Gastroesophageal sphincter (tissue), 3 donors: ENCODE results near the gene SLC22A15.

ENCODE experiments used
- EP300 ChIP-seq: sonication (generic); formaldehyde crosslinking; IDR thresholded peaks from one replicate; pipeline ENCODE4 v1.6.1; 2017; ENCODE audit warnings: antibody characterized with exemption, mild to moderate bottlenecking
- POLR2A ChIP-seq, 2 donors: fragments of 450-650 bp; IDR thresholded peaks; one replicate each; pipeline ENCODE4 v1.6.1; 2017; ENCODE audit warnings: antibody characterized with exemption in 2 of 2, mild to moderate bottlenecking in 2 of 2, moderate library complexity in 1 of 2
- TF ChIP-seq, protein P1 (sequence below), 4 experiments: fragments of 200-600 bp in 2 of 4; fragments of 450-650 bp in 2 of 4; sonication (generic) in 1 of 4; IDR thresholded peaks; one replicate each; pipeline ENCODE4 v1.5.1; 2017 to 2019; ENCODE audit warnings: antibody characterized with exemption in 4 of 4, mild to moderate bottlenecking in 2 of 4, moderate library complexity in 2 of 4

DNA sequence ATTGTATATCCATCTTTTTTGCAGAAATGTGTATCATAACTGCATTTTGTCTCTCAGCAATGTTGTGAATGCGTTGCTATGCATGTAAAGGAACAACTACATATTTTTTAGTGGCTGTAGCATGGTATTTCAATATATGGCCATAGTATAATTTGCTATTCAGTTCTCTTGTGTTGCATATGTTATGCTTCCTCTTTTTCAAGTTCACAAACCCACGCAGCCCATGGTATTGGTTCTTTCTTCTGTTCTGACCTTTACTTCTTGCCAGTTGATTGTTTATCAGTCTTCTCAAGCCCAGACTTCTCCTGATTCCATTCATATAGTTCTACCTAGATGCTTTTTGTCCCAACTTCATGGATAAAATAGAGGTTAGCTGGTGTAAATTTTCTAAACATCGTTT lies 6.1 kb downstream of the SLC22A15 start:
- TF ChIP-seq, protein P1, sequence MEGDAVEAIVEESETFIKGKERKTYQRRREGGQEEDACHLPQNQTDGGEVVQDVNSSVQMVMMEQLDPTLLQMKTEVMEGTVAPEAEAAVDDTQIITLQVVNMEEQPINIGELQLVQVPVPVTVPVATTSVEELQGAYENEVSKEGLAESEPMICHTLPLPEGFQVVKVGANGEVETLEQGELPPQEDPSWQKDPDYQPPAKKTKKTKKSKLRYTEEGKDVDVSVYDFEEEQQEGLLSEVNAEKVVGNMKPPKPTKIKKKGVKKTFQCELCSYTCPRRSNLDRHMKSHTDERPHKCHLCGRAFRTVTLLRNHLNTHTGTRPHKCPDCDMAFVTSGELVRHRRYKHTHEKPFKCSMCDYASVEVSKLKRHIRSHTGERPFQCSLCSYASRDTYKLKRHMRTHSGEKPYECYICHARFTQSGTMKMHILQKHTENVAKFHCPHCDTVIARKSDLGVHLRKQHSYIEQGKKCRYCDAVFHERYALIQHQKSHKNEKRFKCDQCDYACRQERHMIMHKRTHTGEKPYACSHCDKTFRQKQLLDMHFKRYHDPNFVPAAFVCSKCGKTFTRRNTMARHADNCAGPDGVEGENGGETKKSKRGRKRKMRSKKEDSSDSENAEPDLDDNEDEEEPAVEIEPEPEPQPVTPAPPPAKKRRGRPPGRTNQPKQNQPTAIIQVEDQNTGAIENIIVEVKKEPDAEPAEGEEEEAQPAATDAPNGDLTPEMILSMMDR (IDR thresholded peaks at IDR 0.05), result no peak
- TF ChIP-seq EP300, result no peak
- TF ChIP-seq POLR2A (IDR thresholded peaks at IDR 0.05), result no peak
